Measurements from ENCODE around the gene ADK. TPM values are rescaled to one million over a fixed set of nuclear protein-coding genes. Genes with fewer than 3 reads are reported as not detected.
"Not testable (repeated sequence)": the region's sequence is repeated elsewhere in the genome, so short reads cannot be mapped to it uniquely, and the experiment has no call there.

The ADK gene
- total and polyA plus RNA-seq, 2 of the 4 experiments (the other 2 are of a cell fraction) = 30.6 to 40.9 TPM

- H3K14ac ChIP-seq (replicated peaks; ENCODE audit: low read depth, low read length); H2BK20ac ChIP-seq (ENCODE audit: low read depth, low read length); H3K56ac ChIP-seq (ENCODE audit: extremely low read depth, insufficient read depth, low read length); ATAC-seq (ENCODE audit: low read depth); H4K5ac ChIP-seq (ENCODE audit: low read depth, low read length); H2AK9ac ChIP-seq (replicated peaks; ENCODE audit: low read depth, low read length, poor library complexity); dilution Hi-C loops (cut with HindIII; ENCODE audit: low sequenced_read_pairs, unreplicated experiment); DNase-seq; H3K27me3 ChIP-seq (ENCODE audit: control insufficient read depth, insufficient read depth, low read length); BruUV-seq (replicated peaks); intact Hi-C loops (cut with micrococcal nuclease); H3K4ac ChIP-seq (ENCODE audit: low read depth, low read length); H3K36me3 ChIP-seq (ENCODE audit: control insufficient read depth, insufficient read depth, low read length); H3K4me2 ChIP-seq (ENCODE audit: low read depth, low read length); POLR2A ChIA-PET (ENCODE audit: unreplicated experiment); H4K91ac ChIP-seq (ENCODE audit: insufficient read depth, low read depth, low read length); H3K79me1 ChIP-seq (ENCODE audit: low read depth in 1 of 2, low read length in 2 of 2); H3K4me3 ChIP-seq (ENCODE audit: insufficient read depth, low read depth, low read length); CTCF ChIA-PET; H3K27ac ChIP-seq (ENCODE audit: insufficient read depth, low read length); H2AFZ ChIP-seq (replicated peaks; ENCODE audit: low read length, poor library complexity); H2BK5ac ChIP-seq (ENCODE audit: low read depth, low read length, poor library complexity, severe bottlenecking); H4K8ac ChIP-seq (ENCODE audit: low read depth in 2 of 2, low read length in 2 of 2); H3K23ac ChIP-seq (ENCODE audit: low read depth, low read length); H3K18ac ChIP-seq (ENCODE audit: low read depth, low read length); H4K20me1 ChIP-seq (ENCODE audit: insufficient read depth, low read length); H2BK15ac ChIP-seq (ENCODE audit: low read depth, low read length); H3K9me1 ChIP-seq (ENCODE audit: insufficient read depth, low read length); H3K4me1 ChIP-seq (ENCODE audit: control insufficient read depth, insufficient read depth, low read length); H2BK120ac ChIP-seq (ENCODE audit: low read depth, low read length); in situ Hi-C loops (cut with MboI; ENCODE audit: low sequenced_read_pairs); H2AK5ac ChIP-seq (ENCODE audit: low read depth, low read length); H3K9ac ChIP-seq (ENCODE audit: low read depth, low read length); H3K9me3 ChIP-seq (ENCODE audit: control insufficient read depth, insufficient read depth, low read length): not testable (repeated sequence)
- no CpG with 5 or more reads among the region's 3 CpGs for WGBS, 2 experiments (ENCODE audit: extremely low coverage in 2 of 2, insufficient read length in 1 of 2)
These were observed 202.0 kb downstream of the ADK start for GRCh38 chr10:74353021-74353420.

Measured in IMR-90 (cell line).